ENCODE results near the gene ETFB.

The ETFB gene

GRCh38 chr19:51295382-51296126 lies 70.6 kb downstream of the ETFB start:
- WGBS (ENCODE audit: extremely low coverage, insufficient coverage, insufficient read length), result no CpG with 5 or more reads among the region's 15 CpGs
- no peak overlapping the region for H3K9ac ChIP-seq (ENCODE audit: low read length)
- no peak overlapping the region for H3K4me3 ChIP-seq (ENCODE audit: low read depth, low read length)
- H3K4me2 ChIP-seq (ENCODE audit: low read length), result no peak overlapping the region
- no peaks in the 10 kb centered on the region for H3K79me2 ChIP-seq (ENCODE audit: control insufficient read depth, insufficient read depth, low read length, poor library complexity)
- H2AFZ ChIP-seq (ENCODE audit: insufficient read depth, low read length, poor library complexity), result no peak overlapping the region
- H4K8ac ChIP-seq (ENCODE audit: low read depth, low read length), result no peak overlapping the region
- no peak overlapping the region for H3K23ac ChIP-seq (ENCODE audit: low read length)
- H3K4me1 ChIP-seq (ENCODE audit: control insufficient read depth in 1 of 2, insufficient read depth in 2 of 2, low read length in 2 of 2), result no peaks in the 10 kb centered on the region
- H3K4ac ChIP-seq (ENCODE audit: low read depth, low read length), result no peak overlapping the region
- H3K18ac ChIP-seq (ENCODE audit: low read length), result no peak overlapping the region
- no peak for DNase-seq
- no peaks in the 10 kb centered on the region for H3K27me3 ChIP-seq (ENCODE audit: insufficient read depth, low read length)
- no peak overlapping the region for H4K12ac ChIP-seq (ENCODE audit: low read depth, low read length)
- no peak overlapping the region for H3K27ac ChIP-seq (ENCODE audit: low read depth, low read length)
- no peak overlapping the region for H4K91ac ChIP-seq (ENCODE audit: low read depth, low read length)
- no peaks in the 10 kb centered on the region for H3K79me1 ChIP-seq (ENCODE audit: low read length)
- no peak overlapping the region for H2AK5ac ChIP-seq (ENCODE audit: low read length)
- no peaks in the 10 kb centered on the region for H3K9me3 ChIP-seq (ENCODE audit: insufficient read depth, low read depth, low read length)
- H2BK120ac ChIP-seq (ENCODE audit: insufficient read depth, low read length, poor library complexity), result no peak overlapping the region
- H2BK12ac ChIP-seq (ENCODE audit: low read length), result no peak overlapping the region
- H2BK5ac ChIP-seq (ENCODE audit: low read depth, low read length, poor library complexity), result no peak overlapping the region
- no peak overlapping the region for H3K14ac ChIP-seq (ENCODE audit: low read length)
- no peaks in the 10 kb centered on the region for H3K36me3 ChIP-seq (ENCODE audit: control insufficient read depth in 1 of 2, insufficient read depth in 2 of 2, low read length in 2 of 2)

Measured in trophoblast cell (in vitro differentiated cells and primary cell).